HepG2 (cell line): ENCODE results near the gene RPH3AL. TPM values are rescaled to one million over a fixed set of nuclear protein-coding genes. Genes with fewer than 3 reads are reported as not detected.

ENCODE experiments used
- ATAC-seq: fragments of 200-7000 bp; cut with Tn5 transposase; 3 replicates; pipeline ENCODE4 v1.9.1; 2020; ENCODE audit warnings: mild to moderate bottlenecking, moderate library complexity
- BruUV-seq: library from RNA; stranded (reverse); fragments of 400-500 nt; replicated peaks from 2 replicates; lab custom pipeline; 2021; lab: Mats Ljungman, UMichigan
- CTCF ChIA-PET: fragments of 300-600 bp; formaldehyde crosslinking; extraction: SDS; loops from one replicate; lab custom pipeline; 2021; ENCODE audit warnings: low total read pairs, inconsistent platforms, low intra/inter-chr PET ratio; lab: Yijun Ruan, JAX
- POLR2A ChIA-PET: fragments of 350-600 bp; sonication (Branson Sonifier 250); formaldehyde crosslinking; loops from one replicate; lab custom pipeline; 2020; ENCODE audit warnings: antibody characterized with exemption, inconsistent platforms; lab: Yijun Ruan, JAX
- DNase-seq: peaks from one replicate; pipeline ENCODE4 v3.0.0-alpha.2; 2015; ENCODE audit warnings: low spot score
- FAIRE-seq: peaks from 3 replicates; lab custom pipeline; 2011; peaks lifted over from hg19 to GRCh38; lab: Jason Lieb, UNC
- H2AFZ ChIP-seq: one replicate; pipeline ENCODE4 v1.6.1; 2011; ENCODE audit warnings: low read length, inconsistent platforms
- H3K27ac ChIP-seq: fragments of 300-600 bp; 3 replicates; pipeline ENCODE4 v1.8.0; 2011; ENCODE audit warnings: mixed run types, mild to moderate bottlenecking, mixed read lengths, low read length, inconsistent platforms; ENCODE audit not compliant: insufficient read depth; ENCODE audit errors: extremely low read length
- H3K27me3 ChIP-seq, 2 experiments: fragments of 200-600 bp in 1 of 2; 2 replicates in 1 of 2; 3 replicates in 1 of 2; pipeline versions ENCODE4 v1.6.0 to v1.8.0; 2011; ENCODE audit warnings: low read length in 2 of 2, mild to moderate bottlenecking in 2 of 2, moderate library complexity in 2 of 2, inconsistent platforms in 1 of 2; ENCODE audit not compliant: insufficient read depth in 2 of 2, control insufficient read depth in 1 of 2
- H3K36me3 ChIP-seq, 2 experiments: fragments of 200-600 bp in 1 of 2; replicated peaks in 1 of 2; 2 replicates in 1 of 2; 3 replicates in 1 of 2; pipeline versions ENCODE4 v1.5.1 to v1.8.0; 2011; ENCODE audit warnings: low read length in 2 of 2, inconsistent platforms in 1 of 2; ENCODE audit not compliant: insufficient read depth in 2 of 2, control insufficient read depth in 1 of 2
- H3K4me1 ChIP-seq: 2 replicates; pipeline ENCODE4 v1.5.1; 2012; ENCODE audit warnings: low read length, inconsistent platforms; ENCODE audit not compliant: insufficient read depth
- H3K4me2 ChIP-seq: 2 replicates; pipeline ENCODE4 v1.6.0; 2011; ENCODE audit warnings: low read depth, low read length, inconsistent platforms
- H3K4me3 ChIP-seq, 3 experiments: fragments of 200-600 bp in 1 of 3; sonication (generic), shearing (Covaris generic) in 1 of 3; replicated peaks in 1 of 3; 2 replicates each; pipeline ENCODE4 v1.5.1; 2011 to 2016; ENCODE audit warnings: low read length in 3 of 3, inconsistent platforms in 2 of 3, low read depth in 2 of 3, mild to moderate bottlenecking in 2 of 3, control low read depth in 1 of 3, mixed read lengths in 1 of 3; ENCODE audit not compliant: insufficient read depth in 1 of 3
- H3K79me2 ChIP-seq: one replicate; pipeline ENCODE4 v1.6.1; 2011; ENCODE audit warnings: low read length, inconsistent platforms; ENCODE audit not compliant: insufficient read depth
- H3K9ac ChIP-seq: 2 replicates; pipeline ENCODE4 v1.6.0; 2011; ENCODE audit warnings: mild to moderate bottlenecking, low read depth, low read length, inconsistent platforms; ENCODE audit not compliant: insufficient read depth
- H3K9me3 ChIP-seq: 2 replicates; pipeline ENCODE4 v1.5.1; 2012; ENCODE audit warnings: mild to moderate bottlenecking, low read length
- H4K20me1 ChIP-seq: 2 replicates; pipeline ENCODE4 v1.6.0; 2011; ENCODE audit warnings: inconsistent platforms, mild to moderate bottlenecking, low read length, moderate library complexity; ENCODE audit not compliant: insufficient read depth
- KAT2B ChIP-seq: fragments of 150-350 bp; IDR thresholded peaks from 2 replicates; pipeline ENCODE4 v1.6.1; 2014; ENCODE audit warnings: low read depth, low read length, borderline replicate concordance
- SOX6 ChIP-seq, 2 experiments: fragments of 450-650 bp in 1 of 2; sonication (generic) in 1 of 2; formaldehyde crosslinking in 1 of 2; IDR thresholded peaks; 2 replicates each; pipeline versions ENCODE4 v1.4.0 to v1.6.1; 2017 to 2020; ENCODE audit warnings: antibody characterized with exemption in 1 of 2, mild to moderate bottlenecking in 1 of 2, missing genetic modification reagents in 1 of 2
- THAP8 ChIP-seq: sonication (generic); formaldehyde crosslinking; IDR thresholded peaks from 2 replicates; pipeline ENCODE4 v1.5.1; 2020; ENCODE audit warnings: missing genetic modification reagents, mild to moderate bottlenecking, borderline replicate concordance
- WGBS: methylation state at CpG from one replicate; pipeline ENCODE4 v1.1.6; 2017; ENCODE audit warnings: low lambda C conversion rate; 5-methylcytosine and 5-hydroxymethylcytosine counted together
- in situ Hi-C: cut with HindIII; loops from 2 replicates; pipeline ENCODE4 v1.10.0; 2017; ENCODE audit warnings: low pct_unique_long_range_greater_than_20kb; ENCODE audit not compliant: extremely low pct_ligation_motif_present
- intact Hi-C: fragments of 100-400 bp; cut with micrococcal nuclease; formaldehyde crosslinking; loops from one replicate; pipeline ENCODE4 v1.10.0; 2022; ENCODE audit not compliant: unreplicated experiment
- polyA plus RNA-seq, 8 experiments: library from polyadenylated mRNA; depleted of rRNA in 3 of 8; stranded (reverse) in 7 of 8; unstranded in 1 of 8; fragments of >200 nt; fragmentation: Illumina TruSeq in 4 of 8; extraction: Trizol in 4 of 8; gene quantifications; 2 replicates each; pipeline versions ENCODE4 v1.2.1 to v1.2.3, GENCODE V29; 2011 to 2016; ENCODE audit warnings: low read depth in 4 of 8, missing spikeins in 1 of 8, mixed read lengths in 1 of 8; ENCODE audit not compliant: insufficient read depth in 1 of 8
- total RNA-seq, 5 experiments: library from RNA; depleted of rRNA; stranded (reverse); fragments of >200 nt; fragmentation: Illumina TruSeq; extraction: Trizol; gene quantifications; 2 replicates each; pipeline ENCODE4 v1.2.3, GENCODE V29; 2016; ENCODE audit warnings: low read depth in 1 of 5
- TF ChIP-seq, protein P1 (sequence below): sonication (generic); formaldehyde crosslinking; IDR thresholded peaks from 2 replicates; pipeline ENCODE4 v1.4.0; 2020; ENCODE audit warnings: missing genetic modification reagents

RPH3AL gene
- total and polyA plus RNA-seq, 2 of the 13 experiments (the other 11 are each of a cell fraction or from before 2014, with no cell fraction given), result 7.8 to 16.4 TPM

GRCh38 chr17:292016-292415 is 60.6 kb downstream of the RPH3AL start:
- no TSS peak for BruUV-seq
- CTCF ChIA-PET, result no interaction called here
- Histone ChIP-seq H3K4me1 (no peaks in the 10 kb centered on the region), H3K9me3 (no peaks in the 10 kb centered on the region), H4K20me1 (no peaks in the 10 kb centered on the region), H3K4me2 (no peak overlapping the region), H3K27ac (no peak overlapping the region), H2AFZ (no peak overlapping the region), H3K27me3 (no peaks in the 10 kb centered on the region), H3K9ac (no peak overlapping the region), H3K4me3 (no peak overlapping the region), H3K36me3 (peaks cover 0 to 8% of the 10 kb centered on the region in 2 experiments; a peak in 3 of 5 replicates), H3K79me2 (no peaks in the 10 kb centered on the region)
- ATAC-seq (no peak), FAIRE-seq (no peak), DNase-seq (no peak)
- TF ChIP-seq, protein P1, sequence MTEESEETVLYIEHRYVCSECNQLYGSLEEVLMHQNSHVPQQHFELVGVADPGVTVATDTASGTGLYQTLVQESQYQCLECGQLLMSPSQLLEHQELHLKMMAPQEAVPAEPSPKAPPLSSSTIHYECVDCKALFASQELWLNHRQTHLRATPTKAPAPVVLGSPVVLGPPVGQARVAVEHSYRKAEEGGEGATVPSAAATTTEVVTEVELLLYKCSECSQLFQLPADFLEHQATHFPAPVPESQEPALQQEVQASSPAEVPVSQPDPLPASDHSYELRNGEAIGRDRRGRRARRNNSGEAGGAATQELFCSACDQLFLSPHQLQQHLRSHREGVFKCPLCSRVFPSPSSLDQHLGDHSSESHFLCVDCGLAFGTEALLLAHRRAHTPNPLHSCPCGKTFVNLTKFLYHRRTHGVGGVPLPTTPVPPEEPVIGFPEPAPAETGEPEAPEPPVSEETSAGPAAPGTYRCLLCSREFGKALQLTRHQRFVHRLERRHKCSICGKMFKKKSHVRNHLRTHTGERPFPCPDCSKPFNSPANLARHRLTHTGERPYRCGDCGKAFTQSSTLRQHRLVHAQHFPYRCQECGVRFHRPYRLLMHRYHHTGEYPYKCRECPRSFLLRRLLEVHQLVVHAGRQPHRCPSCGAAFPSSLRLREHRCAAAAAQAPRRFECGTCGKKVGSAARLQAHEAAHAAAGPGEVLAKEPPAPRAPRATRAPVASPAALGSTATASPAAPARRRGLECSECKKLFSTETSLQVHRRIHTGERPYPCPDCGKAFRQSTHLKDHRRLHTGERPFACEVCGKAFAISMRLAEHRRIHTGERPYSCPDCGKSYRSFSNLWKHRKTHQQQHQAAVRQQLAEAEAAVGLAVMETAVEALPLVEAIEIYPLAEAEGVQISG (CRISPR knock-in tag), result no peak
- TF ChIP-seq KAT2B, result no peak
- TF ChIP-seq THAP8 (CRISPR knock-in tag), result no peak
- no peak for TF ChIP-seq SOX6 (IDR thresholded peaks at IDR 0.05)
- no peak for TF ChIP-seq SOX6 (CRISPR knock-in tag; IDR thresholded peaks at IDR 0.05)
- POLR2A ChIA-PET, result no interaction called here
- WGBS, result 94% methylated on average over 7 of the region's 10 CpGs
- in situ Hi-C loops (loop anchor here (10.0 kb wide), 1 partner anchor 57 kb away; no protein-coding TSS in a partner anchor), intact Hi-C loops (no loop called here)
